Activated CD8-positive, alpha-beta memory T cell treated with anti-CD3 and anti-CD28 coated beads for 24 hours (primary cell): Measurements from ENCODE around the gene GTPBP6.
A peak's percentile ranks its signal among the peaks of the same experiment; 100 is the strongest.
"Not testable (repeated sequence)": the region's sequence is repeated elsewhere in the genome, so short reads cannot be mapped to it uniquely, and the experiment has no call there.

Experiments
- DNase-seq: peaks from one replicate; pipeline ENCODE4 v3.0.0-alpha.2; 2020

GTPBP6 gene

GRCh38 chrX:334971-335757 is 16.6 kb upstream of the GTPBP6 start:
- no peak for DNase-seq

- DNase-seq: no peak
Measured at GRCh38 chrX:334331-334891, 15.8 kb upstream of the GTPBP6 start.

DNA sequence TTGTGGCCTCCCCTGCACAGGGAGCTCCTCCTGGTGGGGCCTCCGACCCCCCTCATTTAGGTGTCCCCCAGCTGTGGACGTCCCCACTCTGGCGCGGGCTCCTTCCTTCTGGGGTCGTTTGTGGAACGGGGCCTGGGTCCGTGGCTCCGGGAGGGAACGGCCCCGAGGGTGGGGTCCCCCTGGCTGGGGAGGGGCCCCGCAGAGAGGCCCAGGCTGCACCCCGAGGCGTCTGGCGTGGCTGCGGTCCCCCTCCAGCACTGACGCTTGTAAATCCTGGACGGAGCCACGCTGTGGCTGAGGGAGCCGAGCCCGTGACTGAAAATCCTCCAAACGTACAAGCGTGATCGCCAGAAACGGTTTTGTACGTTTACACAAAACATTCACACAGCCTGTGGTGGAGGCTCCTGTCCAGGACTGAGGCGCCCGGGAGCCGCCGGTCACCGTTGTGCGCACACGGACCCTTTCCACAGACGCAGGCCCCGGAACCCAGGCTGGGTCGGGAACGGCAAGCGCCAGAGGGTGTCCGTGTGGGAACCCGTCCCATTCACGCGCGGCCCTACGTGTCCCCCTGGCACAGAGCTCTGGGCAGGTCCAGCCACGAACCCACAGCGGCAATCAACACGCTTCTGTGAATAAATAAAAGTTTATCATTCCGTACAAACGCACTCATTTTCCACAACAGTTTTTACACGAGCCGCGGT is 15.2 kb upstream of the GTPBP6 start:
- no peak for DNase-seq

DNA sequence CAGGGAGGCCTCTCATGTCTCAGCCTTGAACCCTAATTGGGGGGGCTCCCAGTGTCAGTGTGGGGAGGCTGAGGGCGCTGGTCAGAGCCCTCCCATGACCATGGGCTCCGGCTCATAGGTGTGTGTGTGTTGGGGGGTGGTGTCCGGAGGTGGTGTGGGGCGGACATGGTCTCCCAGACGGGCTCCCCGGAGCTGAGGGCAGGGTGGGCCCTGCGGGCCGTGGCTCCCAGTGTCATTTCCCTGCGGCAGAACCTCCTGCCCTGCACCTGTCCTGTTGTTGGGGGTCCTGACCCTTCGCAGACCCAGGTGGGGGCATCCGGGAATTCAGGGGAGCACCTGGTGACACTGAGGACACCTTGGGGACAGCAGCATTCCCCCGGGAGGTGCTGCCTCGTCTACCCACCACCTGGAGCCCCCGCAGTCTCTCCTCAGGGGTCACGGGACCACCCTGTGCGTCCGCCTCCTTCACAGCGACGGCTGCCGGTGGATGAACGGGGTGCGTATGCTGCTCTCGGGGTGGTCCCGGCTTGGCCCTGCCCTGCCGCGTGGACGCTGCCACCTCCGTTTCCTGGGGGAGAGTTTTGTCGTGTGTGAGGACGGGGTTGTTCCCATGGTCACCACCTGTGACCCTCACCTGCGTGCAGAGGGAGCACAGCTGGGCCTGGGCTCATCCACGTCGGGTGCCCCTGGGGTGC is 14.5 kb upstream of the GTPBP6 start:
- DNase-seq: no peak

- no peak for DNase-seq
Measured at GRCh38 chrX:332496-332860, 13.9 kb upstream of the GTPBP6 start.

DNA sequence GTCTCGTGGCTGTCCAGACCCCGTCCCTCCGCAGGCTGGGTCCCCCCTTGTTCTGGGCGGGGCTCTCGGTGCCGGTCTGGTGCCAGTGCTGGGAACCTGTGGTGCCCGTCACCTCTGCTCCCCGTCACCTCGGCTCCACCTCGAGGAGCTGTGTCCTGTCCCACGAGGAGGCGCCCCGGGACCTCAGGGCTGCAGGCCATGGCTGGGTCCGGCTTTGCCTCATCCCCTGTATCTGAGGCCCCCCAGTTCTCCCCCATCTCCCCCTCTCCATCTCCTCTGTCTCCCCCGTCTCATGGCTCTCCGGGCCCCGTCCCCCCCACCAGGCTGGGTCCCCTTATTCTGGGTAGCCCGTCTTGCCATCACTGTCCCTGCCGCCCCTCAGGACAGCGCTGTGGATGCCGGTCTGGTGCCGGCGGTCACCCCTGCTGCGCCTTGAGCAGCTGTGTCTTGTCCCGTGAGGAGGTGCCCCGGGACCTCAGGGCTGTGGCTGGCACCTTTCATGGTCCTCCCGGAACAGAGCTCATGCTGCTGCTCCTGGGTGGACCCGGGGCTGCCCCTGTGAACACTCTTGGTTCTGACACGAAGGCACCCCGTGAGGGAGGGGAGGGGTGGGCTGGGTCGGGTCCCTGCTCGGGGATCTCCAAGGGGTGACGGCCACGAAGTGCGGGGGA is 13.4 kb upstream of the GTPBP6 start:
- no peak for DNase-seq

GRCh38 chrX:331151-331824 is 12.7 kb upstream of the GTPBP6 start:
- peak; percentile 69 for DNase-seq

DNA sequence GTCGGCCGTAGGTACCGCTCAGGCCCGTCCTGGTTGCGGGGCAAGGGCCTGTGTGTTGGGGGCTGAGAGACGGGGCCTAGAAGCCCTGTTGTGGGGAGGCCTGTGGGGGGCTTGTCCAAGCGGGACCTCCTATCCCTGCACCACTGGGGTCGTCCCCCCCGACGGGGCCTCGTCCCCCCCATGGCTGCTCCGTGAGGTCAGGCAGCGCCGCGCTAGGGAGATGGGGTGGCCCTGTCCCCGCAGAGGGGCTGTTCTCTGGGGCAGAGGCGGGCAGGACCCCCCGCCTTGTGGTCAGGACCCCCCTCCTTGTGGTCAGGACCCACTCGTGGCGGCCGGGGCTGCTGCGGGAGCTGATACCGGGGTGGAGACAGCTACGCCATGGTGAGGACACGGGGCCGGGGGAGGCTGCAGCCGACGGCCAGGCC is 12.1 kb upstream of the GTPBP6 start:
- DNase-seq: no peak

DNA sequence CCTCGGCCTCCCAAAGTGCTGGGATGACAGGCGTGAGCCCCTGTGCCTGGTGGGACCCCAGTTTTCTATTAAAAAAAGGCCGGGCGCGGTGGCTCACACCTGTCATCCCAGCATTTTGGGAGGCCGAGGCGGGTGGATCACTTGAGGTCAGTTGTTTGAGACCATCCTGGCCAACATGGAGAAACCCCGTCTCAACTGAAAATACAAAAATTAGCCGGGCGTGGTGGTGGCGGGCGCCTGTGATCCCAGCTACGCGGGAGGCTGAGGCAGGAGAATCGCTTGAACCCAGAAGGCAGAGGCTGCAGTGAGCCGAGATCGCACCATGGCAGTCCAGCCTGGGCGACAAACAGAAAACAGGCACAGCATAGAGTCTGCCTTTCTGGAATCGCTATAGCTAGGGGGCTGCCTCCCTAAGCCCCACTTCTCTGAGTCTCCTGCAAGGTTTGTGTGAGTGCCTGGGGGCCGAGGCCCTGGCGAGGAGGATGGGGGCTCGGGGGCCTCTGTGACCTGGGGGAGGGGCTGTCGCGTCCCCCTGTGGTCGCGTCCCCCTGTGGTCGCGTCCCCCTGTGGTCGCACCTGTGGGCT is 11.6 kb upstream of the GTPBP6 start:
- DNase-seq: not testable (repeated sequence)

DNA sequence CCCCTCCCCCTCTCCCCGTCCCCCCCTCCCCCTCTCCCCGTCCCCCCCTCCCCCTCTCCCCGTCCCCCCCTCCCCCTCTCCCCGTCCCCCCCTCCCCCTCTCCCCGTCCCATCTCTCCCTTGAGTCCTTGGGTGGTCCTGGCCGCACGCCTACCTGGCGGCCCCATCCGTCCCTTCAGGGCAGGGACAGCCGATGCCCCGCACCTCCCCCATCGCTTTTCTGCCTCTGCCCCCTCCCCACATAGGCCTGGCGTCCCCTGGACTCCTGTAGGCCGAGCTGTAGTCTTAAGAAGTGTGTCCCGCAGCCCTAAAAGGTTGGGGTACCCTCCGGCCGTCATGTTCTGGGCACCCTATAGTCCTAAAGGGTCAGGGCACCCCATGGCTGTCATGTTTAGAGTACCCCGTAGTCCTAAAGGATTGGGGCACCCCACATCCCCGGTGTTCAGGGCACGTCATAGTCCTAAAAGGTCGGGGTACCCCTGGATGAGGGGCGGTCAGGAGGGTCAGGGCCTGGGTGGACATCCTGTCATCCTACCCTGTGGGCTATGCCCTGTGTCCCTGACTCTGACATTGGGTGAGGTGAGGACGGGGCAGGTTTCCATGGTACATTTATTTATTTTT is 10.8 kb upstream of the GTPBP6 start:
- DNase-seq: no peak

DNA sequence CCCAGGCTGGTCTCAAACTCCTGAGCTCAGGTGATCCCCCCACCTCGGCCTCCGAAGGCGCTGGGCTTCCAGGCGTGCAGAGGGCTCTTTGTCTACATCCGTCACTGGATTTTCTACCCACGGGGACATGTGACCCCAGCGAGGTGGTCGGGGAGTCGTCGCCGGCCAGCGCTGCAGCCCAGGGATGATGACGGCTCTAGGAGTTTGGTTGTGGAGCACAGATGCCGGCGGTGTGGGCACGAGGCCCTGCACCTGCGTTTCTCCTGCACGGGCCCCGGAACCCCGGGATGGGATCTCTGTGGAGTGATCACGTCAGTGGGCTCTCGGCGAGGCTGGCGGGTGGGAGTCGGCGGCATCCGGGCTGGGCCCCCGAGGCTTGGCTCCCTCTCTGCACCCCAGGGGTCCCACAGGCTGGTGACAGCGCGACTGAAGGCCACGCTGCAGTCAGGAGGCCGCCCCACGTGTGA is 9.1 kb upstream of the GTPBP6 start:
- no peak for DNase-seq

GRCh38 chrX:324664-325063 is 6.1 kb upstream of the GTPBP6 start:
- not testable (repeated sequence) for DNase-seq

DNA sequence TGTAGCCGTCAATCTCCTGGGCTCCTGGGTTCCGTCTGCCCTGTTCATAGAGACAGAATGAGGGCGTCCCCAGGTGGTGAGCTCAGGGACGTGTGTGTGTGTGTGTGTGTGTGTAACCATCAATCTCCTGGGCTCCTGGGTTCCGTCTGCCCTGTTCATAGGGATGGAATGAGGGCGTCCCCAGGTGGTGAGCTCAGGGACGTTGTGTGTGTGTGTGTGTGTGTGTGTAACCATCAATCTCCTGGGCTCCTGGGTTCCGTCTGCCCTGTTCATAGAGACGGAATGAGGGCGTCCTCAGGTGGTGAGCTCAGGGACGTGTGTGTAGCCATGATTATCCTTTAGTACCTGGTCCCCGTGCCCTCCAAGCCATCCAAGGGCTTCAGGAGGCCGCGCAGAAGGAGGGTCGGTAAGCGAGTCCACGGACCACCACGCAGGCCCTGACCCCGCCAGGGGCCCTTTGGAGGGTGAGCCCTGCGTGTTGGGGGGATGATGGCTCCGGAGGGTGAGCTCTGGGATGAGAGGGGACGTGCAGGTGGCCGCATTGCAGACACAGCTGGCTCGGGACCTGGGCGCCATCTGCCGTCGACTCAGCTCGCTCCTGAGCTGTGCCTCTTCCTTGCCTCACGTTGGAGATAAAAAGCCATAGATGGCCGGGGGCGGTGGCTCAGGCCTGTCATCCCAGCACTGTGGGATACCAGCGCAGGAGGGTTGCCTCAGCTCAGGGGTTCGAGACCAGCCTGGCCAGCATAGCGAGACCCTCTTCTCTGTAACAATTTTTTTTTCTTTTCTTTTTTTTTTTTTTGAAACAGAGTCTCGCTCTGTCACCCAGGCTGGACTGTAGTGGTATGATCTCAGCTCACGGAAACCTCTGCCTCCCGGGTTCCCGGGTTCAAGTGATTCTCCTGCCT is 5.4 kb upstream of the GTPBP6 start:
- DNase-seq: no peak

DNA sequence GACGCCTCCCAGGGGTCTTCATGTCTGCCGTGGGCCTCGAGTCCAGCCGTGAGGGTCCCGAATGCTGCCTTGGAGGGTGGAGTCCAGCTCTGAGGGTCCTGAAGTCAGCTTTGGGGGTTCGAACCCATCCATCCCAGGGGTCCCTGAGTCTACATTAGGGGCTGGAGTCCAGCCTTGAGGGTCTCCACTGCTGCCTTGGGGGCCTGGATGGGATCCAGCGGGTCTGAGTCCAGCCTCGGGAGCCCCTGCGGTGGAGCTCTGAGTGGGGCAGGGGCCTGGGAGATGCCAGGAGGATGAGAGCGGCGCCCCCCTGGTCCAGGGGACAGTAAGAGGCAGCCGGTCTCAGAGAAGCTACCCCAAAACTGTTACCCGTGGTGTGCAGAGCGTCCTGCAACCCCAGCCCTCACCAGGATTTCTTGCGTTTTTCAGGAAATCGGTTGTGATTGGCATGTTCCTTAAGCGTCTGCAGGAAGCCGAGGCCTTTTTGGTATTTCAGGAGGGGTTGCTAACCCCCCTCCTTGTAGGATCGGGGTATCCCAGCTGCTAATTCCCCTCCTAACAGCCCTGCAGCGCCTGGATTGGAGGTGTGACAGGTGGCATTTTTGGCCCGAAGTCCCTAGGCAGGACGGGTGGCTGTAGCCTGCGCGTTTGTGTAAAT is 1.7 kb upstream of the GTPBP6 start:
- peak; percentile 71 for DNase-seq

- peak; percentile 77 for DNase-seq
Measured at GRCh38 chrX:319579-320125, 1.1 kb upstream of the GTPBP6 start.

GRCh38 chrX:318068-318738 is 393 bp downstream of the GTPBP6 start:
- DNase-seq: peak; percentile 95

DNA sequence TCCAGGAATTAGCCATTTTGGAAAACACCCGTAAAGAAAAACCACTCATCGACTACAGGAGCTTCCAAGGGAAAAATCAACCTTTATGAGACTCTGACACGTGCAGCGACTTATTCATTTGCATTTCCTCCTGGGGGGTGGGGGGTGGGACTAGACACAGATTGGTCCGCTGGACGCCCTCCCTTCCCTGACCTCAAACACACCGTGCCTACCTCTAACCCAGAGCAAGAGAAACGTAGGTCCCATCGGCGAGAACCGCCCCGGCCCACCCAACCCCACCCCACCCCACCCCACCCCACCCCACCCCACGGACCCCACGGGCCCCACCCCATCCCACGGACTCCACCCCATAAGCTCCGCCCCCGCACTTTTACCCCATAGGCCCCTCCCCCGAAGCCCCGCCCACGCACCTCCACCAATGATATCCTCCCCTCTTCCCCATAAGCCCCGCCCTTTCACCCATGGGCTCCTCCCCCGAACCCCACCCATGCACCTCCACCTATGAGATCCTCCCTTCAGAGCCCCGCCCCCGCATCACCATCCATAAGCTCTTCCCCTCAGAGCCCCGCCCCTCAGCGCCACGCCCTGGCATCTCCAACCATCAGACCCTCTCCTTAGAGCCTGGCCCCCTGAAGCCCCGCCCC is 1.1 kb downstream of the GTPBP6 start:
- DNase-seq: no peak
